DOHH2 (cell line): Measurements from ENCODE around the gene CSNK2B.

ENCODE experiments used
- EZH2phosphoT487 ChIP-seq: fragments of 200-600 bp; sonication (generic); IDR thresholded peaks from 2 replicates; pipeline ENCODE4 v1.6.1; 2017; ENCODE audit warnings: borderline replicate concordance, mild to moderate bottlenecking, antibody characterized with exemption, low read length, moderate library complexity, mixed read lengths
- TF ChIP-seq, protein P1 (sequence below): fragments of 200-600 bp; sonication (generic); IDR thresholded peaks from one replicate; pipeline ENCODE4 v1.5.1; 2014; ENCODE audit warnings: antibody characterized with exemption, mild to moderate bottlenecking, low read depth, low read length; ENCODE audit not compliant: poor library complexity, severe bottlenecking

DNA sequence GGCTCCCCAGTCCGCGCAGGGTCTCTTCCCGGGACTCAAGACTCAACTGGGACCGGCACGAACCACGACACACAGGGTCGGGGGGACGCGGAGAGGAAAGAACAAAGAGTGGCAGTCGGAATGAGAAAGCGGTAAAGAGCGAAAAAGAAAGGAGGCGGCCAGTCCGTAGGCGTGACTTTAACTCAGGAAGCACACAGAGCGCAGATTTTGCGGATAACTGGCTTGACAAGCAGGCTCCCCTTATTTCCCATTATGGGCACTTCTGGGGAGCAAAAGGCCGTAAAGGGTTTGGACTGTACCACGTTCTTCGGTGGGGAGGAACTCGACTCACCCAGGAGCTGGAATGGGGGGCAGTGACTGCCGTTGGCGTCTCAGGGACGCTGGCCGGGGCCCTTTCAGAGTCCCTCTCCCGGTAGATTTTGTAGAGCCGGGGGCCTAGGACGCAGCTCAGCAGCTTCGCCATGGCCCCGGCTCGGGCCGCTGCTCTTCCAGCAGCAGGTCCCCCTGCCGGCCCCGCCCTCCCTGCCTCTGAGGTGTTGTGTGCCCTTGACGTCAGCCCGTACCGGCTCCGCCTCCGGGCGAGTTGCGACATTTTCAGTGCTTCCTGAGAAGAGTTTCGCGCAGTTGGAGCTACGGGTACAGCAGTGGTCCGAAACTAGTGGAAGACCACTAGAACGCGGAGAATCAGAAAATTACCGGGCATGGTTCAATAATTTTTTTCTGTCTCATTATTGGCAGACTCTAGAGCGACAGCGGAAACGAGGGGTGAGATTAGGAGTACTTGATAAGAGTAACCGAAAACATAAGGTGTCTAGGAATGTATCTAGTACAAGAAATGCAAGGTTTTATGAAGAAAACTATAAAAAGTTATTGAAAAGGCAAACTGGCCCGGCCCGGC is 37.2 kb downstream of the CSNK2B start, which contains the start of gene ABHD16A:
- TF ChIP-seq, protein P1, sequence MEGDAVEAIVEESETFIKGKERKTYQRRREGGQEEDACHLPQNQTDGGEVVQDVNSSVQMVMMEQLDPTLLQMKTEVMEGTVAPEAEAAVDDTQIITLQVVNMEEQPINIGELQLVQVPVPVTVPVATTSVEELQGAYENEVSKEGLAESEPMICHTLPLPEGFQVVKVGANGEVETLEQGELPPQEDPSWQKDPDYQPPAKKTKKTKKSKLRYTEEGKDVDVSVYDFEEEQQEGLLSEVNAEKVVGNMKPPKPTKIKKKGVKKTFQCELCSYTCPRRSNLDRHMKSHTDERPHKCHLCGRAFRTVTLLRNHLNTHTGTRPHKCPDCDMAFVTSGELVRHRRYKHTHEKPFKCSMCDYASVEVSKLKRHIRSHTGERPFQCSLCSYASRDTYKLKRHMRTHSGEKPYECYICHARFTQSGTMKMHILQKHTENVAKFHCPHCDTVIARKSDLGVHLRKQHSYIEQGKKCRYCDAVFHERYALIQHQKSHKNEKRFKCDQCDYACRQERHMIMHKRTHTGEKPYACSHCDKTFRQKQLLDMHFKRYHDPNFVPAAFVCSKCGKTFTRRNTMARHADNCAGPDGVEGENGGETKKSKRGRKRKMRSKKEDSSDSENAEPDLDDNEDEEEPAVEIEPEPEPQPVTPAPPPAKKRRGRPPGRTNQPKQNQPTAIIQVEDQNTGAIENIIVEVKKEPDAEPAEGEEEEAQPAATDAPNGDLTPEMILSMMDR: no peak
- no peak for TF ChIP-seq EZH2phosphoT487
